LHCN-M2 (cell line): ENCODE measurements around the gene TTC16. TPM values are rescaled to one million over a fixed set of nuclear protein-coding genes. Genes with fewer than 3 reads are reported as not detected.

Experiments
- DNase-seq: peaks from one replicate; pipeline ENCODE4 v3.0.0-alpha.2; 2012; ENCODE audit warnings: low read depth
- polyA plus RNA-seq: library from polyadenylated mRNA; unstranded; fragments of >200 nt; gene quantifications from one replicate; pipeline ENCODE4 v1.2.1, GENCODE V29; 2012; ENCODE audit warnings: missing spikeins
- total RNA-seq: library from RNA; depleted of rRNA; stranded (reverse); fragments of >200 nt; gene quantifications from 2 replicates; pipeline ENCODE4 v1.2.3, GENCODE V29; 2014; rRNA removed

Gene TTC16, protein sequence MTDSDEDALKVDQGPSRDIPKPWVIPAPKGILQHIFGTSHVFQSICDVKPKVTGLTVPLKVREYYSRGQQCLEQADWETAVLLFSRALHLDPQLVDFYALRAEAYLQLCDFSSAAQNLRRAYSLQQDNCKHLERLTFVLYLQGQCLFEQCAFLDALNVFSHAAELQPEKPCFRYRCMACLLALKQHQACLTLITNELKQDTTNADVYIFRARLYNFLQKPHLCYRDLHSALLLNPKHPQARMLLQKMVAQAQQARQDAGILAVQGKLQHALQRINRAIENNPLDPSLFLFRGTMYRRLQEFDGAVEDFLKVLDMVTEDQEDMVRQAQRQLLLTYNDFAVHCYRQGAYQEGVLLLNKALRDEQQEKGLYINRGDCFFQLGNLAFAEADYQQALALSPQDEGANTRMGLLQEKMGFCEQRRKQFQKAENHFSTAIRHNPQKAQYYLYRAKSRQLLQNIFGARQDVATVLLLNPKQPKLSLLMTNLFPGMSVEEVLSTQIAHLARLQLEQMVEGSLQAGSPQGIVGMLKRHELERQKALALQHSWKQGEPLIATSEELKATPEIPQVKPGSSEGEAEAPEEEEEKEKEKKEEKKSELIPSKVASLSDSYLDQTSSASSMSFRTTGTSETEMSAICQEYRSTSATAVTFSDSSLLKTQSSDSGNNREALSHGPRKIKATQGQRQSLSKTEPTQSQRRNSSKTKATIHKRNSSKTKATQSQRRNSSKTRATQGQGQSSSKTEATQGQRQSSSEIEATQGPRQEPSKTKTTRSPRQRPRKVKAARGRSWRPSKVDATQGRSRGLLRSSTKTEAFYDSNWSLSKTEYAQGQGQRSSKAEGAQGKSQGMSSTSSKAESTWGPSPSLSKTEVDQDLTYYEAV
- not detected in 2 replicates for total RNA-seq
- polyA plus RNA-seq = 0.01 TPM

GRCh38 chr9:127715470-127716337 lies at the start of gene TTC16, which contains the start of gene PTRH1:
Gene TTC16 (plus strand): TSS chr9:127716079. CDS start chr9:127716146, 67 bp downstream.
Gene PTRH1 (minus strand): TSS chr9:127715663. CDS start chr9:127715639, 24 bp downstream.
- DNase-seq = peak; percentile 94

- peak; percentile 11 for DNase-seq
Observed at GRCh38 chr9:127667127-127667844, 48.6 kb upstream of the TTC16 start.

DNA sequence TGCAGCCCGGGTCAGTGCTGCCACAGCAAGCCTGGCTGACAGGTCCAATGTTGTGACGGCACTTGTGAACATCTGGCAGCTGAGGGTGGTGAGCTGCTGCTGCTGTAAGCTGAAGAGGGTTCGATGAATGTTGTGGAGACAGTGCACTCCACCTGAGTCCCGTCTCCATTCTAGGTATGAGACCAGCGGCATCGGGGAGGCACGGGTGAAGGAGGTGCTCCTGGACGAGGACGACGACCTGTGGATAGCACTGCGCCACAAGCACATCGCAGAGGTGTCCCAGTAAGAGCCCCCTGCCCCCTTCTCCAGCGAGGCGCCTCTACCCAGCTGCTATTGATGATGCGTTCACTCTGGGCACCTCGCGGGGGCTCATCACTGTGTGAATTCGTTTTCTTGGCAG lies 48.0 kb upstream of the TTC16 start:
- no peak for DNase-seq

- DNase-seq = no peak
Observed at GRCh38 chr9:127673234-127673633, 42.6 kb upstream of the TTC16 start.

- no peak for DNase-seq
Observed at GRCh38 chr9:127676638-127677037, 39.2 kb upstream of the TTC16 start.

- no peak for DNase-seq
Observed at GRCh38 chr9:127679506-127679905, 36.4 kb upstream of the TTC16 start.

- DNase-seq = no peak
Observed at GRCh38 chr9:127680226-127680625, 35.7 kb upstream of the TTC16 start.

DNA sequence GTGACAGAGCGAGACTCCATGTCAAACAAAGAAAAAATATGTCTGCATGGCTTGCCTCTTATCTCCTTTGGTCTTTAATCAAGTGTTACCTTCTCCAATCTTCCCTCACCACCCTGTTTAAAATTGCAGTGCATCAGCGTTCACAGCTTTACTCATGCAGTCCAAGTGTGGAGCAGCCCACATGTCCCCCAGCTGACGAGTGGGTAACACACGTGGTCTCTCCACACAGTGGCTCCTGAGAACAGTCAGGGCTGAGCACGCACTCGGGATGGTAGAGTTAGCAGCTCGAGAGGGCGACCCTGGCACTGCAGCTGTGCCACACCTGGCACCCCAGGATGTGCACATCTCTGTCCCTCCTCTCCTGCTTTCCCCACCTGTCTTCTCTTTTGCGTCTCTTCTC lies 35.0 kb upstream of the TTC16 start:
- DNase-seq = no peak

DNA sequence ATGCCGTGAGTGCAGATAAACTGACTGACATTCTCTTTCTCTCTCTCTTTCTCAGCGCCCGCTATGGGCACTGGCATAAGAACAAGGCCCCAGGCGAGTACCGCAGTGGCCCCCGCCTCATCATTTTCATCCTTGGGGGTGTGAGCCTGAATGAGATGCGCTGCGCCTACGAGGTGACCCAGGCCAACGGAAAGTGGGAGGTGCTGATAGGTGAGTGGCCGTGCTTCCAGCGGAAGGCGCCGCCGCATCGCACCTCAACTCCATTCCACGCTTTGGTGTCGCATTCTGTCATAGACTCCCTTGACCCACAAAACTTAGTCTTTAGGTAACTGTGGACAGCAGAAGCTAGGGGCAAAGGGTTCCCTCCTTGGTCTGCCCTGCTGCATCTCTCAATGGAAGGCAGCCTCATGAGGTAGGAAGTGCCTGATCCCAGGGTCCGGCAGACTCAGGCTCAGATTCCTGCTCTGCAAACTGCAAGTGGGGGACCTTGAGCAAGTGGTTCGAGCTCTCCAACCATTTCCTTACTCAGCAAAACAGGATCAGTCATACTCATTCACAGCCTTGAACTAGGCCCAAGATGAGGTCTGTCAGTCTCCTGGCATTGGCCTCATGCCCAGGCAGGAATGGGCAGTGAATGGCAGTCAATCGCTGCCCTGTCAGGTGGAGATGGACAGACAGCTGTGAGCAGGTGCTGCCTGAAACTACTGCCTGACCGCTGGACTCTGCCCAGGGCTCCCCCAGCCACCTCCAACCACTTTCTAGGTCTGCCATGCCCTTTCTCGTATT lies 33.3 kb upstream of the TTC16 start:
- no peak for DNase-seq

GRCh38 chr9:127683723-127684122 lies 32.2 kb upstream of the TTC16 start:
- DNase-seq = peak; percentile 57

DNA sequence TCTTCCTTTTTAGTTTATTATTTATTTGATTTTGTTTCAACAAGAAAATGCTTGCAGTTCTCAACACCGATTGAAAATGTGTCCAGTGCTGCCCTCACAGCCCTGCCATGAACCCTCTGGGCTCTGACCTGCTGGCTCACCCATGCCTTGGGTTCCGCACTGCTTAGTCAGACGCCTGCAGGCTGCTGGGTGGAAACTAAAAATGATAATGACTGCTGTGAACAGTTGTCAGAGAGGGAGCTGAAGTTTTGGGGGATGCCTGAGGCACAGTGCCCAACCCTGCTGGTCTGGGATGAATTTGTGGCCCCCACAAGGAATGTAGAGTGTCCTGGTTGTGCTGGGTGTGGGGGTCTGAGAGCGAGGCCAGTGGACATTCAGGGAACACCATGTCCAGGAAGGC lies 31.3 kb upstream of the TTC16 start:
- peak; percentile 80 for DNase-seq

- DNase-seq = no peak
Observed at GRCh38 chr9:127686461-127687393, 29.2 kb upstream of the TTC16 start.

- DNase-seq = no peak
Observed at GRCh38 chr9:127689329-127690000, 26.4 kb upstream of the TTC16 start.

GRCh38 chr9:127690735-127691134 lies 25.1 kb upstream of the TTC16 start:
- no peak for DNase-seq

- DNase-seq = no peak
Observed at GRCh38 chr9:127692071-127692470, 23.8 kb upstream of the TTC16 start.

- DNase-seq = no peak
Observed at GRCh38 chr9:127693143-127693542, 22.7 kb upstream of the TTC16 start.

- DNase-seq = no peak
Observed at GRCh38 chr9:127693697-127694096, 22.2 kb upstream of the TTC16 start.
